HepG2 (cell line): ENCODE results near the gene TK2. TPM values are rescaled to one million over a fixed set of nuclear protein-coding genes. Genes with fewer than 3 reads are reported as not detected.

Experiments used
- ATF4 ChIP-seq, 2 experiments: fragments of 450-650 bp in 1 of 2; sonication (generic) in 1 of 2; formaldehyde crosslinking; IDR thresholded peaks; 2 replicates each; pipeline versions ENCODE4 v1.5.0 to v1.8.0; 2020 to 2022; ENCODE audit warnings: mild to moderate bottlenecking in 1 of 2, missing genetic modification reagents in 1 of 2
- CCDC6 ChIP-seq: sonication (generic); formaldehyde crosslinking; IDR thresholded peaks from 2 replicates; pipeline ENCODE4 v1.8.1; 2022; ENCODE audit warnings: mild to moderate bottlenecking, missing genetic modification reagents, moderate library complexity
- CSRNP1 ChIP-seq: sonication (generic); formaldehyde crosslinking; IDR thresholded peaks from 2 replicates; pipeline ENCODE4 v1.8.1; 2023; ENCODE audit warnings: mild to moderate bottlenecking, missing genetic modification reagents
- HMGA1 ChIP-seq: sonication (generic); formaldehyde crosslinking; conservative IDR thresholded peaks from 2 replicates; pipeline ENCODE4 v1.4.0; 2020; ENCODE audit warnings: missing genetic modification reagents
- HMGXB3 ChIP-seq: sonication (generic); formaldehyde crosslinking; IDR thresholded peaks from 2 replicates; pipeline ENCODE4 v1.4.0; 2020; ENCODE audit warnings: missing genetic modification reagents, borderline replicate concordance
- HOMEZ ChIP-seq: IDR thresholded peaks from 2 replicates; pipeline ENCODE4 v1.6.1; 2016; ENCODE audit warnings: low read depth
- RFXANK ChIP-seq: IDR thresholded peaks from 2 replicates; pipeline ENCODE4 v1.6.1; 2016
- ZNF18 ChIP-seq: sonication (generic); formaldehyde crosslinking; IDR thresholded peaks from 2 replicates; pipeline ENCODE4 v1.8.0; 2022; ENCODE audit warnings: mild to moderate bottlenecking, missing genetic modification reagents; ENCODE audit not compliant: insufficient replicate concordance
- ZNF614 ChIP-seq: IDR thresholded peaks from 2 replicates; pipeline ENCODE4 v1.6.1; 2018; ENCODE audit warnings: missing biosample characterization, missing genetic modification reagents, inconsistent platforms, borderline replicate concordance
- polyA plus RNA-seq, 8 experiments: library from polyadenylated mRNA; depleted of rRNA in 3 of 8; stranded (reverse) in 7 of 8; unstranded in 1 of 8; fragments of >200 nt; fragmentation: Illumina TruSeq in 4 of 8; extraction: Trizol in 4 of 8; gene quantifications; 2 replicates each; pipeline versions ENCODE4 v1.2.1 to v1.2.3, GENCODE V29; 2011 to 2016; ENCODE audit warnings: low read depth in 4 of 8, missing spikeins in 1 of 8, mixed read lengths in 1 of 8; ENCODE audit not compliant: insufficient read depth in 1 of 8
- total RNA-seq, 5 experiments: library from RNA; depleted of rRNA; stranded (reverse); fragments of >200 nt; fragmentation: Illumina TruSeq; extraction: Trizol; gene quantifications; 2 replicates each; pipeline ENCODE4 v1.2.3, GENCODE V29; 2016; ENCODE audit warnings: low read depth in 1 of 5
- TF ChIP-seq, protein P1 (sequence below): sonication (generic); formaldehyde crosslinking; IDR thresholded peaks from 2 replicates; pipeline ENCODE4 v1.4.0; 2020; ENCODE audit warnings: mild to moderate bottlenecking, missing genetic modification reagents

Gene TK2
- total and polyA plus RNA-seq, 2 of the 13 experiments (the other 11 are each of a cell fraction or from before 2014, with no cell fraction given): 18.7 to 21.0 TPM

DNA sequence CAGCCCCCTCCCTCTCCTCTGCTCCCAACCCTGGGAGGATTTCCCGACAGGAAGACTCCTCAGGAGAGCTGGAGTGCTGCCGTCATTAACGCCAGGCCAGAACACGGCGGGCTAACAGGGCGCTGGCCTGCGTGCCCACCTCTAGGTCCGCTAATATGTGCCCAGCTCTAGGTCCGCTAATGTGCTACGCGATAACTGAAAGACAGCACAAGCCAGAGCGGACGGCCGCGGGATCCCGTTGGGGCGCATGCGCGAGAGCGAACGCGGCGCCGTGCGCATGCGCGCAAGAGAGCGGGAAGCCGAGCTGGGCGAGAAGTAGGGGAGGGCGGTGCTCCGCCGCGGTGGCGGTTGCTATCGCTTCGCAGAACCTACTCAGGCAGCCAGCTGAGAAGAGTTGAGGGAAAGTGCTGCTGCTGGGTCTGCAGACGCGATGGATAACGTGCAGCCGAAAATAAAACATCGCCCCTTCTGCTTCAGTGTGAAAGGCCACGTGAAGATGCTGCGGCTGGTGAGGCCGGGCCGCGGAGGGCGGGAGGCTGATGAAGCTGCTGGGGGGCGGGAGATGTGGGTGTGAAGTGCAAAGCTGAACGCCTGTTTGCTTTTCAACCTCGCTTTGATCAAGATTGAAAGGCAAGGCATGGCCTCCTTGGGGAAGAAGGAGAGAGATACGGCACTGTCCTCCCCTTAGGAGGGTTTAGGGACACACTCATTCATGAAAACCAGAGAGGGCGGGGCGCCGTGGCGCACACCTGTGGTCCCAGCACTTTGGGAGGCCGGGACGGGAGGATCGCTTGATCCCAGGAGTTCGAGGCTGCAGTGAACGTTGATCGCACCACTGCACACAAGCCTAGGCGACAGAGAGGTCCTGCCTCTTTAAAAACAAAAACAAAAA, 2.6 kb upstream of the TK2 start, which contains the start of gene CKLF (continued):
- TF ChIP-seq, protein P1, sequence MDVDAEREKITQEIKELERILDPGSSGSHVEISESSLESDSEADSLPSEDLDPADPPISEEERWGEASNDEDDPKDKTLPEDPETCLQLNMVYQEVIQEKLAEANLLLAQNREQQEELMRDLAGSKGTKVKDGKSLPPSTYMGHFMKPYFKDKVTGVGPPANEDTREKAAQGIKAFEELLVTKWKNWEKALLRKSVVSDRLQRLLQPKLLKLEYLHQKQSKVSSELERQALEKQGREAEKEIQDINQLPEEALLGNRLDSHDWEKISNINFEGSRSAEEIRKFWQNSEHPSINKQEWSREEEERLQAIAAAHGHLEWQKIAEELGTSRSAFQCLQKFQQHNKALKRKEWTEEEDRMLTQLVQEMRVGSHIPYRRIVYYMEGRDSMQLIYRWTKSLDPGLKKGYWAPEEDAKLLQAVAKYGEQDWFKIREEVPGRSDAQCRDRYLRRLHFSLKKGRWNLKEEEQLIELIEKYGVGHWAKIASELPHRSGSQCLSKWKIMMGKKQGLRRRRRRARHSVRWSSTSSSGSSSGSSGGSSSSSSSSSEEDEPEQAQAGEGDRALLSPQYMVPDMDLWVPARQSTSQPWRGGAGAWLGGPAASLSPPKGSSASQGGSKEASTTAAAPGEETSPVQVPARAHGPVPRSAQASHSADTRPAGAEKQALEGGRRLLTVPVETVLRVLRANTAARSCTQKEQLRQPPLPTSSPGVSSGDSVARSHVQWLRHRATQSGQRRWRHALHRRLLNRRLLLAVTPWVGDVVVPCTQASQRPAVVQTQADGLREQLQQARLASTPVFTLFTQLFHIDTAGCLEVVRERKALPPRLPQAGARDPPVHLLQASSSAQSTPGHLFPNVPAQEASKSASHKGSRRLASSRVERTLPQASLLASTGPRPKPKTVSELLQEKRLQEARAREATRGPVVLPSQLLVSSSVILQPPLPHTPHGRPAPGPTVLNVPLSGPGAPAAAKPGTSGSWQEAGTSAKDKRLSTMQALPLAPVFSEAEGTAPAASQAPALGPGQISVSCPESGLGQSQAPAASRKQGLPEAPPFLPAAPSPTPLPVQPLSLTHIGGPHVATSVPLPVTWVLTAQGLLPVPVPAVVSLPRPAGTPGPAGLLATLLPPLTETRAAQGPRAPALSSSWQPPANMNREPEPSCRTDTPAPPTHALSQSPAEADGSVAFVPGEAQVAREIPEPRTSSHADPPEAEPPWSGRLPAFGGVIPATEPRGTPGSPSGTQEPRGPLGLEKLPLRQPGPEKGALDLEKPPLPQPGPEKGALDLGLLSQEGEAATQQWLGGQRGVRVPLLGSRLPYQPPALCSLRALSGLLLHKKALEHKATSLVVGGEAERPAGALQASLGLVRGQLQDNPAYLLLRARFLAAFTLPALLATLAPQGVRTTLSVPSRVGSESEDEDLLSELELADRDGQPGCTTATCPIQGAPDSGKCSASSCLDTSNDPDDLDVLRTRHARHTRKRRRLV (CRISPR knock-in tag): peak; percentile 91
- TF ChIP-seq HOMEZ (CRISPR knock-in tag): 0 out of 2 replicates have a peak, but pooled peaks have one; percentile 22
- no peak for TF ChIP-seq RFXANK (CRISPR knock-in tag)
- TF ChIP-seq CSRNP1 (CRISPR knock-in tag): peak; percentile 99
- TF ChIP-seq HMGXB3 (CRISPR knock-in tag): peak; percentile 87; the same call in 1 of the 2 replicates
- TF ChIP-seq CCDC6 (CRISPR knock-in tag): peak; percentile 98; the same call in 1 of the 2 replicates
- peak; percentile 93; the same call in 1 of the 2 replicates for TF ChIP-seq ZNF614 (CRISPR knock-in tag)
- peak in 1 of 2 experiments; percentile 92; a peak in 2 of 4 replicates for TF ChIP-seq ATF4 (CRISPR knock-in tag; IDR thresholded peaks at IDR 0.05)
- peak; percentile 98 for TF ChIP-seq ZNF18 (CRISPR knock-in tag)
- TF ChIP-seq HMGA1: no peak
